Panc1 (cell line): ENCODE data around the gene NUP210. TPM values are rescaled to one million over a fixed set of nuclear protein-coding genes. Genes with fewer than 3 reads are reported as not detected.

Experiments
- ATAC-seq: fragments of 200-7000 bp; cut with Tn5 transposase; 2 replicates; pipeline ENCODE4 v1.9.1; 2020; ENCODE audit warnings: mild to moderate bottlenecking, moderate library complexity
- BruUV-seq: library from RNA; stranded (reverse); fragments of 400-500 nt; replicated peaks from 2 replicates; lab custom pipeline; 2021; lab: Mats Ljungman, UMichigan
- CTCF ChIA-PET: fragments of 300-600 bp; sonication (Branson Sonifier 250); formaldehyde crosslinking; loops from one replicate; lab custom pipeline; 2022; ENCODE audit warnings: antibody characterized with exemption; lab: Charles Lee
- POLR2A ChIA-PET: fragments of 300-600 bp; sonication (Branson Sonifier 250); formaldehyde crosslinking; loops from one replicate; lab custom pipeline; 2022; ENCODE audit warnings: antibody characterized with exemption; lab: Charles Lee
- DNase-seq: peaks from one replicate; pipeline ENCODE4 v3.0.0-alpha.2; 2010; ENCODE audit warnings: low read depth, low spot score
- H3K27ac ChIP-seq: 2 replicates; pipeline ENCODE4 v1.5.1; 2011; ENCODE audit warnings: mild to moderate bottlenecking, low read length, inconsistent platforms
- H3K27me3 ChIP-seq: fragments of 200-500 bp; sonication (Bioruptor generic); 2 replicates; pipeline ENCODE4 v1.6.0; 2014; ENCODE audit warnings: low read length, inconsistent platforms; ENCODE audit not compliant: control insufficient read depth, insufficient read depth
- H3K36me3 ChIP-seq: fragments of 200-500 bp; sonication (Bioruptor generic); 2 replicates; pipeline ENCODE4 v1.5.1; 2014; ENCODE audit warnings: inconsistent platforms, mild to moderate bottlenecking, low read length, moderate library complexity; ENCODE audit not compliant: control insufficient read depth, insufficient read depth
- H3K4me1 ChIP-seq: 2 replicates; pipeline ENCODE4 v1.5.1; 2011; ENCODE audit warnings: inconsistent platforms, mild to moderate bottlenecking, low read length, moderate library complexity; ENCODE audit not compliant: control insufficient read depth, insufficient read depth
- H3K4me3 ChIP-seq, 2 experiments: 2 replicates each; pipeline ENCODE4 v1.5.1; 2011 to 2012; ENCODE audit warnings: low read depth in 2 of 2, low read length in 2 of 2, mild to moderate bottlenecking in 2 of 2, inconsistent platforms in 1 of 2, moderate library complexity in 1 of 2
- H3K9me3 ChIP-seq: fragments of 200-500 bp; sonication (Bioruptor generic); 2 replicates; pipeline ENCODE4 v1.5.1; 2014; ENCODE audit warnings: low read depth, mild to moderate bottlenecking, inconsistent platforms, low read length, moderate library complexity; ENCODE audit not compliant: control insufficient read depth, insufficient read depth
- CTCF ChIP-seq: fragments of 450-650 bp; IDR thresholded peaks from 2 replicates; pipeline ENCODE4 v1.5.1; 2017; ENCODE audit warnings: mild to moderate bottlenecking
- POLR2AphosphoS5 ChIP-seq: IDR thresholded peaks from 2 replicates; pipeline ENCODE4 v1.6.1; 2012; ENCODE audit warnings: mild to moderate bottlenecking, low read depth, low read length, moderate library complexity
- REST ChIP-seq, 2 experiments: IDR thresholded peaks; 2 replicates each; pipeline ENCODE4 v1.6.1; 2011 to 2012; ENCODE audit warnings: low read depth in 2 of 2, control low read depth in 1 of 2, low read length in 1 of 2, mild to moderate bottlenecking in 1 of 2, moderate library complexity in 1 of 2; ENCODE audit not compliant: insufficient read depth in 1 of 2
- SIN3A ChIP-seq: IDR thresholded peaks from 2 replicates; pipeline ENCODE4 v1.6.1; 2012; ENCODE audit warnings: low read depth, mild to moderate bottlenecking, low read length, moderate library complexity, borderline replicate concordance; ENCODE audit not compliant: insufficient read depth
- TCF7L2 ChIP-seq: IDR thresholded peaks from 2 replicates; pipeline ENCODE4 v1.6.1; 2011; ENCODE audit warnings: mild to moderate bottlenecking, low read depth, low read length, inconsistent platforms
- in situ Hi-C: cut with HindIII; loops from 2 replicates; pipeline ENCODE4 v1.10.0; 2016; ENCODE audit warnings: low sequenced_read_pairs, low pct_unique_long_range_greater_than_20kb
- intact Hi-C: fragments of 100-400 bp; cut with micrococcal nuclease; formaldehyde crosslinking; loops from one replicate; pipeline ENCODE4 v1.10.0; 2022; ENCODE audit not compliant: unreplicated experiment
- total RNA-seq: library from RNA; stranded (reverse); gene quantifications from one replicate; pipeline ENCODE4 v1.2.1, GENCODE V29; 2021; ENCODE audit not compliant: unreplicated experiment

The NUP210 gene
- total RNA-seq, 1 experiment from 2014 or later: 36.8 TPM

GRCh38 chr3:13349823-13350222 lies 70.3 kb downstream of the NUP210 start:
- POLR2A ChIA-PET: no interaction called here
- intact Hi-C loops: no loop called here
- CTCF ChIA-PET: no interaction called here

DNA sequence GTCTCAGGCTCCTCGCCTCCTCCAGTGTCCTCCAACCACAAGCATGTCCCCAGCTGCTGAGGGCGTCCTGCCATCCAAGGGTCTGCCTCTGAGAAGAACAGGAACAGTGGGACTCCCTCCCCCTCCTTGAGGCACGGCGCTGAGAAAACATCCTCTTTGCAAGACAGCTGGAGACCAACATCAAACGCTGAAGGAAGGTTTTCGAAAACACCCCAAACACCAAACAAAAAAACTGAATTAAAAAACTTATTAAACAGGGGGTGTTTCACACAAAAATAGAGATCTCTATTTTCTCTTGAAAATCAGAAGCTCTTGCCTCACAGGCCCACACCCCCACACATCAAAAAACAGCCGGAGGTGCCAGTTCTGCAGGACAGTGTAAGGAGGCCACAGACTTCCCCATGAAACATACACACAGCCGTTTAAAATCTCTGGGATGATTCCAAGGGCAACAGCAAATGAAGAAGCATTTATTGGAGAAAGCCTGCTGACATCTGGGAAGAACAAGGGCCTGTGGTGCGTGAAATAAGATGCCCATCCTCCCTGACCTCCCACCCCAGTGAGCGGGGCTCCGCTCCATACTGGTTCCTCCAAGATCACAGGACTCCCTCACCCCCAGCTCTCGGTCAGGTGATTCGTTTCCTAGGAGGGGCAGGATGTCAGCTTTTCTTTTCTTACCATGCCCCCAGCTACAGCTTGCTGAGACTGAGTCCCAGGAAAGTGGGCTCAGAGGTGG lies 71.3 kb downstream of the NUP210 start:
- no peaks in the 10 kb centered on the region for H3K4me1 ChIP-seq
- ATAC-seq (no peak), DNase-seq (no peak)
- H3K36me3 ChIP-seq: no peaks in the 10 kb centered on the region
- ChIA-PET CTCF (no interaction called here), POLR2A (no interaction called here)
- no TSS peak for BruUV-seq
- H3K27ac ChIP-seq: no peak overlapping the region
- in situ Hi-C loops (no loop called here), intact Hi-C loops (no loop called here)
- H3K27me3 ChIP-seq: no peaks in the 10 kb centered on the region
- no peak for TF ChIP-seq REST (IDR thresholded peaks at IDR 0.05; ENCODE audit: insufficient read depth in 1 of 2, low read depth in 2 of 2, low read length in 1 of 2)
- no peak for TF ChIP-seq POLR2AphosphoS5
- TF ChIP-seq SIN3A: no peak
- TF ChIP-seq TCF7L2: no peak
- TF ChIP-seq CTCF: no peak
- H3K9me3 ChIP-seq: no peaks in the 10 kb centered on the region
- no peak overlapping the region for H3K4me3 ChIP-seq

More at GRCh38 chr3:13349823-13350222, 70.3 kb downstream of the NUP210 start:
- no peaks in the 10 kb centered on the region for H3K9me3 ChIP-seq
- in situ Hi-C loops: no loop called here
- H3K4me1 ChIP-seq: no peaks in the 10 kb centered on the region
- no TSS peak for BruUV-seq
- no peak for TF ChIP-seq CTCF
- TF ChIP-seq REST (IDR thresholded peaks at IDR 0.05; ENCODE audit: insufficient read depth in 1 of 2, low read depth in 2 of 2, low read length in 1 of 2): no peak
- TF ChIP-seq POLR2AphosphoS5: no peak
- TF ChIP-seq SIN3A: no peak
- TF ChIP-seq TCF7L2: no peak
- H3K4me3 ChIP-seq: no peak overlapping the region
- no peak overlapping the region for H3K27ac ChIP-seq
- no peaks in the 10 kb centered on the region for H3K27me3 ChIP-seq
- no peaks in the 10 kb centered on the region for H3K36me3 ChIP-seq
- DNase-seq (no peak), ATAC-seq (no peak)
